Transverse colon (tissue), 4 donors: Measurements from ENCODE around the gene HRH2.

ENCODE experiments used
- CTCF ChIP-seq, 5 experiments: fragments of 200-600 bp in 3 of 5; fragments of 450-650 bp in 2 of 5; sonication (generic) in 3 of 5; IDR thresholded peaks; 1 replicate in 2 of 5; 2 replicates in 3 of 5; pipeline ENCODE4 v1.5.1; 2016 to 2017; ENCODE audit warnings: antibody characterized with exemption in 5 of 5, inconsistent platforms in 3 of 5, mild to moderate bottlenecking in 2 of 5, moderate library complexity in 1 of 5
- POLR2A ChIP-seq: fragments of 450-650 bp; IDR thresholded peaks from one replicate; pipeline ENCODE4 v1.6.1; 2016; ENCODE audit warnings: antibody characterized with exemption, mild to moderate bottlenecking, moderate library complexity
- POLR2AphosphoS5 ChIP-seq, 3 donors: sonication (generic); formaldehyde crosslinking; IDR thresholded peaks; one replicate each; pipeline ENCODE4 v1.6.1; 2016; ENCODE audit warnings: antibody characterized with exemption in 3 of 3

- TF ChIP-seq POLR2A = no peak
- TF ChIP-seq POLR2AphosphoS5 (IDR thresholded peaks at IDR 0.05) = no peak
- peak; percentile 84 to 97 (median 91) for TF ChIP-seq CTCF (IDR thresholded peaks at IDR 0.05)
Measured at GRCh38 chr5:175729829-175730277, 72.0 kb downstream of the HRH2 start.
